Astrocyte of the spinal cord (primary cell): ENCODE results near the gene DNM3.
"Not testable (repeated sequence)": the region's sequence is repeated elsewhere in the genome, so short reads cannot be mapped to it uniquely, and the experiment has no call there.

Experiments
- DNase-seq: peaks from one replicate; pipeline ENCODE4 v3.0.0; 2011; ENCODE audit warnings: low read depth, low spot score
- H3K4me3 ChIP-seq: 2 replicates; pipeline ENCODE4 v1.5.1; 2011; ENCODE audit warnings: low read depth, mild to moderate bottlenecking, low read length, moderate library complexity
- in situ Hi-C: cut with HindIII; loops from 2 replicates; pipeline ENCODE4 v1.10.0; 2017; ENCODE audit warnings: low sequenced_read_pairs
- TF ChIP-seq, protein P1 (sequence below): IDR thresholded peaks from 2 replicates; pipeline ENCODE4 v1.5.1; 2012; ENCODE audit warnings: low read depth, mild to moderate bottlenecking, low read length, inconsistent platforms

Gene DNM3

DNA sequence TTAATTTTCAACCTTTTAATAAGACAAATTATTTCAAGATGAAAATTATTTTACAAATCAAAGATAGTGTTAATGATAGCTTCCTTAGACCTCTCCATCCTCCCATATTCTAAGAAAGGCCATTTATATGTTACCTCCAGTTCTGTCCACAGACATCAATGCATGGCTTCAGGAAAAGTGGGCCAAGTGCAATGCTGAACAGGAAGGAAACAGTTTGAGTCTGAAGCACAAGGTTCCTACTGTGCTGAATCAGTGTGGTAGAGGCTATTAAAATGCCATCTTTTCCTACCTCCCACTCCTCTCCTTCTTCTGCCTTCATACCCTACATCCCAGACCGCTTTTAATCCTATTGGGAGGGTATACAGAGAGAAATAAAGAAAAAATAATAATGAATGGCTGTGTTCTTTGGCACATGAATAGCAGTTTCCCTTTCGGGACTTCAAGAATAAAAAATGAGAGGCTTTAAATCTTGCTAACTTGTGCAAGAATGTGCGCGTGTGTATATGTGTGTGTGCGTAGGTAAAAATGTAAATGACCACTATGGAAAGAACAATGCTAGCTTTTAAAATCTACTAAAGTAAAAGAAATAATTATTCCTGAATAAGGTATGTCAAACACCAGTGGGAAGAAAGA, 516.6 kb downstream of the DNM3 start:
- no peak overlapping the region for H3K4me3 ChIP-seq
- TF ChIP-seq, protein P1, sequence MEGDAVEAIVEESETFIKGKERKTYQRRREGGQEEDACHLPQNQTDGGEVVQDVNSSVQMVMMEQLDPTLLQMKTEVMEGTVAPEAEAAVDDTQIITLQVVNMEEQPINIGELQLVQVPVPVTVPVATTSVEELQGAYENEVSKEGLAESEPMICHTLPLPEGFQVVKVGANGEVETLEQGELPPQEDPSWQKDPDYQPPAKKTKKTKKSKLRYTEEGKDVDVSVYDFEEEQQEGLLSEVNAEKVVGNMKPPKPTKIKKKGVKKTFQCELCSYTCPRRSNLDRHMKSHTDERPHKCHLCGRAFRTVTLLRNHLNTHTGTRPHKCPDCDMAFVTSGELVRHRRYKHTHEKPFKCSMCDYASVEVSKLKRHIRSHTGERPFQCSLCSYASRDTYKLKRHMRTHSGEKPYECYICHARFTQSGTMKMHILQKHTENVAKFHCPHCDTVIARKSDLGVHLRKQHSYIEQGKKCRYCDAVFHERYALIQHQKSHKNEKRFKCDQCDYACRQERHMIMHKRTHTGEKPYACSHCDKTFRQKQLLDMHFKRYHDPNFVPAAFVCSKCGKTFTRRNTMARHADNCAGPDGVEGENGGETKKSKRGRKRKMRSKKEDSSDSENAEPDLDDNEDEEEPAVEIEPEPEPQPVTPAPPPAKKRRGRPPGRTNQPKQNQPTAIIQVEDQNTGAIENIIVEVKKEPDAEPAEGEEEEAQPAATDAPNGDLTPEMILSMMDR, result no peak
- in situ Hi-C loops, result no loop called here
- no peak for DNase-seq

DNA sequence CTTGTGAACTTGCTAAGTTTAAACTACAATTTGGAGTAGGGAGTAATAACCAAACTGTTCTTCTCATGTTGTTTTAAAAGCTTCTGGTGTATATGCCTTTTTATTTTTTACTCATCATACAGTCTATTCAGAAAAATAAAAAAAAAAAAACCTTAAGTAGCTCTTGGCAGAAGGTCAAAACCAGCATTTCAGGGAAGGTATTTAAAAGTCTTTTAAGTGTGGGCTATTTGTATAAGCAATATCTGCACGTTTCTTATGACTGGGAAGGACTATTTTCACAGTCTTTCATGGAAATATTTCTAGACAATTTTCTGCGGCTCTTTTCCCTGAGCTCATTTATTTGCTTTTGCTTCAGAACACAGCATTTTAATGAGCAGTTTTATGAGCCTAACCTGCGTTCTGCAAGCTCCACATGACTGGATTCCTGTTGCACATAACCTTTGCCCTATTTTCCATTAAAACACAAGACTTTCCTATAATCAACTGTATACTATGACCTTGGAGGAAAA, 518.2 kb downstream of the DNM3 start:
- in situ Hi-C loops, result no loop called here

DNA sequence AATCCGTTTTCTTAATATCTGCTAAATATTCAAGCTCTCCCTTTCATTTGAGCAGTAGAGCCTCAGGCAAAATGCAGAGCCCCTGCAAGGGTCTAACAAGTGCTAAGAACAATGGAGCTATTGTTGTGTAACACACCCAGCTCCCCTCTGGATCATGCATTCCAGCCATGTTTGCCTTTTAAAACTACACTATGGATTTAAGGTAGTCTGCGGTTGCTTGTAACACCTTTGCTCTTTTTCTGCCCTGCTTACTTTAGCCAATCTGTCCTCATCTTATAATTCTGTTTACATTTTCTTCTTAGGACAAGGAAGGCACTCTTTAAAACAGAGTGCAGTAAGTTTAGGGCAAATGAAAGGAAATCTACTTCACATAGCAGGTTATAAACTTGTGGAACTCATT, 519.2 kb downstream of the DNM3 start:
- TF ChIP-seq, protein P1, result no peak
- DNase-seq, result peak; percentile 6
- in situ Hi-C loops, result no loop called here
- no peak overlapping the region for H3K4me3 ChIP-seq

More for the DNA sequence above, 518.2 kb downstream of the DNM3 start:
- H3K4me3 ChIP-seq, result no peak overlapping the region
- peak; percentile 94 for DNase-seq
- TF ChIP-seq, protein P1, result no peak

DNA sequence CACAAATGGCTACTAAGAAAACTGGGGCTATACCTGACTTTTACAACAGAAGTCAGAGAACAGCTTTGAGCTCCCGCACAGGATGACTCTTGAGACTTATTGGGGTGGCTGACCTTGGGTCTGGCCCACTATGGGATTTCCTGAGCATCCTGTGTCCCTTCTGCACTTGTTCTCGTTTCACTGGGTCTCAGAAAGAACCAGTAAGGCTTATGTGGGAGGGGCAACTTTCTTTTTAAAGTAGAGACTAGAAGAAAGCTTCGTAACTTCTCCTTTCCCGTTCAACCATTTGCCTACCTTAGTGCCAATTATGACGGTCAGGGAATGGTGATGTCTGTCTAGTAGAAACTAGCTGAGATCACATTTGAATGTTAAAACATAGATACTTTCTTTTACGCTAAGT, 519.7 kb downstream of the DNM3 start:
- H3K4me3 ChIP-seq, result no peak overlapping the region
- in situ Hi-C loops, result no loop called here
- DNase-seq, result no peak
- TF ChIP-seq, protein P1, result no peak

DNA sequence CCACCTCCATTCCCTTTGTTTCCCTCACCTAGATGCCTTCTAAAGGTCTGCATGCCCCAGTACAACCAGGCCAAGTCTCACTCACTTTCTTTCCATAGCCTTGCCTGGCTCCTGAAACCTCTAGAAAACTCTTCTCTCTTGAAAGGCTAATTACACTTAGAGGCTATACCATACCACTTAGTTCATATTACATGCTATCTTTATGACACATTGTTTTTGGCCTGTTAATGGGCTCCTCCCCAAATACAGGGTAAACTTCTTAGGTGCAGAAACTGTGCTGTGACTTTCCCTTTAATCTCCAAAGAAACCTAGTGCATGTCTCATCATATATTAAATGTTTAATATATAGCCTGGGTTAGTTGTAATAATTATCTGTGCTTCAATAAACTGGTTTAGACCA, 522.6 kb downstream of the DNM3 start:
- no peak for DNase-seq
- H3K4me3 ChIP-seq, result no peak overlapping the region
- in situ Hi-C loops, result no loop called here
- TF ChIP-seq, protein P1, result no peak

DNA sequence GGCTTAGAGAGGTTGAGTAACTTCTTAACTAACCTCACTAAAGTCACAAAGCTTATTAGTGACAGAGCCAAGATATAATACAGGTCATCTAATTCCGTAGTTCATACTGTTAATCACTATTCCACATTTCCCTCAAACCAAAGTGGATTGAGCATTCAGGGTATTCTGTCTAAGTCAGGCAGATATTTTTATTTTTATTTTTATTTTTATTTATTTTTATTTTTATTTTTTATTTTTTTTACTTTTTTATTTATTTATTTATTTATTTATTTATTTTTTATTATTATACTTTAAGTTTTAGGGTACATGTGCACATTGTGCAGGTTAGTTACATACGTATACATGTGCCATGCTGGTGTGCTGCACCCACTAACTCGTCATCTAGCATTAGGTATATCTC, 530.3 kb downstream of the DNM3 start:
- DNase-seq, in situ Hi-C loops, H3K4me3 ChIP-seq: not testable (repeated sequence)

DNA sequence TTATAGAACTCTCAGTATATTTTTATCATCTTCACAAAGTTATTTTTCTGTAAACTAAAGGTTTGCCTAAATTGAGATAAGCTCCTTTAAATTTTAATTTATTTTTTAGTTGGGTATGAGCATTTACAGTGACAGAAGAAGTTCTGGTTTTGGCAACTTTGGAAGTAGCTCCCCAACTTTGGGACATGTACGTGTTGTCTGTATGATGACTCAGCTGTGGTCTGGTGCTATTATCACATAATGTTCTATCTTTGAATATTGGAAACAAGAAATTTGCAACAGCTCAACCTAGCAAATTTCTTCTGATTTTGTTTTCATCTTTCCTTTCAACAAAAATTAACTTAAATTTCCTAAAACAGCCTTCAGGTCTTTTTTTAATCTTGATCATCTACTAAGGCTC, 532.6 kb downstream of the DNM3 start:
- in situ Hi-C loops, result no loop called here
- TF ChIP-seq, protein P1, result no peak
- no peak overlapping the region for H3K4me3 ChIP-seq
- peak; percentile 43 for DNase-seq
